Large intestine (tissue), 3 donors: Measurements from ENCODE around the gene DNPEP. TPM values are rescaled to one million over a fixed set of nuclear protein-coding genes. Genes with fewer than 3 reads are reported as not detected.
A peak's percentile ranks its signal among the peaks of the same experiment; 100 is the strongest.

Source experiments
- DNase-seq, 2 donors: peaks; one replicate each; pipeline versions ENCODE4 v3.0.0 to v3.0.0-alpha.2; 2013
- H3K27ac ChIP-seq: one replicate; pipeline ENCODE4 v1.5.1; 2013; ENCODE audit warnings: low read length
- H3K27me3 ChIP-seq: 2 replicates; pipeline ENCODE4 v1.6.1; 2013; ENCODE audit warnings: low read length; ENCODE audit not compliant: control insufficient read depth, insufficient read depth
- H3K36me3 ChIP-seq: 2 replicates; pipeline ENCODE4 v1.6.1; 2013; ENCODE audit warnings: low read length; ENCODE audit not compliant: control insufficient read depth, insufficient read depth
- H3K4me1 ChIP-seq: one replicate; pipeline ENCODE4 v1.6.1; 2013; ENCODE audit warnings: low read length; ENCODE audit not compliant: control insufficient read depth, insufficient read depth
- H3K4me3 ChIP-seq: one replicate; pipeline ENCODE4 v1.5.1; 2013; ENCODE audit warnings: low read length
- H3K9me3 ChIP-seq: one replicate; pipeline ENCODE4 v1.6.1; 2013; ENCODE audit warnings: mild to moderate bottlenecking, low read depth, low read length, moderate library complexity; ENCODE audit not compliant: control insufficient read depth
- WGBS: methylation state at CpG from one replicate; pipeline ENCODE4 v1.1.5; 2013; ENCODE audit warnings: low lambda C conversion rate; ENCODE audit not compliant: insufficient coverage; 5-methylcytosine and 5-hydroxymethylcytosine counted together
- polyA plus RNA-seq: library from polyadenylated mRNA; unstranded; fragments of 120-200 nt; gene quantifications from one replicate; pipeline ENCODE4 v1.2.1, GENCODE V29; 2013

DNPEP gene
- polyA plus RNA-seq, 1 donor: 149 TPM

GRCh38 chr2:219335373-219335786, 52.3 kb downstream of the DNPEP start:
- Histone ChIP-seq H3K9me3 (peaks cover 2% of the 10 kb centered on the region), H3K4me3 (no peak overlapping the region), H3K27me3 (peaks cover 44% of the 10 kb centered on the region), H3K36me3 (no peaks in the 10 kb centered on the region), H3K27ac (no peak overlapping the region), H3K4me1 (no peaks in the 10 kb centered on the region)
- no peak for DNase-seq
- WGBS: no CpG with 5 or more reads among the region's 5 CpGs

- no CpG with 5 or more reads among the region's 2 CpGs for WGBS
- Histone ChIP-seq H3K36me3 (no peaks in the 10 kb centered on the region), H3K27me3 (peaks cover 46% of the 10 kb centered on the region)
Measured at GRCh38 chr2:219334076-219334475, 53.6 kb downstream of the DNPEP start.

GRCh38 chr2:219332542-219332941, 55.2 kb downstream of the DNPEP start, which contains the start of gene RESP18:
Gene RESP18 (minus strand): TSS chr2:219332744.
- peaks cover 57% of the 10 kb centered on the region for H3K27me3 ChIP-seq
- H3K36me3 ChIP-seq: no peaks in the 10 kb centered on the region
- no peak within 1 kb of the TSS for H3K4me3 ChIP-seq

More at GRCh38 chr2:219334076-219334475, 53.6 kb downstream of the DNPEP start:
- Histone ChIP-seq H3K9me3 (peaks cover 2% of the 10 kb centered on the region), H3K27ac (no peak overlapping the region), H3K4me3 (no peak overlapping the region), H3K4me1 (no peaks in the 10 kb centered on the region)
- DNase-seq: no peak

GRCh38 chr2:219331560-219332213, 56.0 kb downstream of the DNPEP start:
- Histone ChIP-seq H3K4me1 (no peaks in the 10 kb centered on the region), H3K27me3 (peaks cover 64% of the 10 kb centered on the region), H3K4me3 (no peak overlapping the region), H3K27ac (no peak overlapping the region), H3K36me3 (no peaks in the 10 kb centered on the region), H3K9me3 (peaks cover 2% of the 10 kb centered on the region)
- peak in 1 of 2 donors; percentile 40 for DNase-seq
- 30% methylated on average over 2 of the region's 39 CpGs for WGBS

More at GRCh38 chr2:219332542-219332941, 55.2 kb downstream of the DNPEP start, which contains the start of gene RESP18:
- H3K4me1 ChIP-seq: no peaks in the 10 kb centered on the region
- DNase-seq: no peak
- no CpG with 5 or more reads among the region's 24 CpGs for WGBS
- H3K27ac ChIP-seq: no peak within 1 kb of the TSS
- peaks cover 2% of the 10 kb centered on the region for H3K9me3 ChIP-seq

GRCh38 chr2:219327719-219328118, 60.0 kb downstream of the DNPEP start:
- no CpG with 5 or more reads among the region's 2 CpGs for WGBS
- Histone ChIP-seq H3K36me3 (no peaks in the 10 kb centered on the region), H3K9me3 (peaks cover 2% of the 10 kb centered on the region), H3K4me3 (no peak overlapping the region), H3K27ac (no peak overlapping the region), H3K27me3 (peaks cover 57% of the 10 kb centered on the region), H3K4me1 (no peaks in the 10 kb centered on the region)
- DNase-seq: no peak

- no peaks in the 10 kb centered on the region for H3K9me3 ChIP-seq
- H3K36me3 ChIP-seq: no peaks in the 10 kb centered on the region
- 100% methylated on average over 2 of the region's 9 CpGs for WGBS
- H3K4me3 ChIP-seq: no peak overlapping the region
- H3K27me3 ChIP-seq: peaks cover 42% of the 10 kb centered on the region
- no peaks in the 10 kb centered on the region for H3K4me1 ChIP-seq
- no peak overlapping the region for H3K27ac ChIP-seq
- DNase-seq: no peak
Measured at GRCh38 chr2:219325657-219326315, 61.9 kb downstream of the DNPEP start.

- no peak overlapping the region for H3K27ac ChIP-seq
- no peaks in the 10 kb centered on the region for H3K9me3 ChIP-seq
- peaks cover 38% of the 10 kb centered on the region for H3K27me3 ChIP-seq
- no peak overlapping the region for H3K4me3 ChIP-seq
- DNase-seq: no peak
- WGBS: no CpG with 5 or more reads among the region's 4 CpGs
- H3K36me3 ChIP-seq: no peaks in the 10 kb centered on the region
- no peaks in the 10 kb centered on the region for H3K4me1 ChIP-seq
Measured at GRCh38 chr2:219325136-219325535, 62.6 kb downstream of the DNPEP start.

- Histone ChIP-seq H3K9me3 (no peaks in the 10 kb centered on the region), H3K27ac (no peak overlapping the region), H3K27me3 (peaks cover 28% of the 10 kb centered on the region), H3K4me3 (no peak overlapping the region), H3K4me1 (no peaks in the 10 kb centered on the region), H3K36me3 (no peaks in the 10 kb centered on the region)
- WGBS: 100% methylated on average over 2 of the region's 4 CpGs
- no peak for DNase-seq
Measured at GRCh38 chr2:219323434-219323833, 64.3 kb downstream of the DNPEP start.

Other genes with a start within 250 kb of the DNPEP start
- 33.9 TPM for gene NHEJ1, start 227.1 kb downstream of the DNPEP start, polyA plus RNA-seq
- gene SLC23A3, start 217.9 kb downstream of the DNPEP start, polyA plus RNA-seq: 6.2 TPM
- gene CNPPD1, start 211.0 kb downstream of the DNPEP start, polyA plus RNA-seq: 56.2 TPM
- 82.0 TPM for gene RETREG2, start 209.6 kb downstream of the DNPEP start, polyA plus RNA-seq
- gene ZFAND2B, start 181.1 kb downstream of the DNPEP start, polyA plus RNA-seq: 54.6 TPM
- gene ABCB6, start 169.0 kb downstream of the DNPEP start, polyA plus RNA-seq: 43.7 TPM
- gene ATG9A, start 158.3 kb downstream of the DNPEP start, polyA plus RNA-seq: 41.2 TPM
- 65.8 TPM for gene ANKZF1, start 158.1 kb downstream of the DNPEP start, polyA plus RNA-seq
- gene GLB1L, start 142.5 kb downstream of the DNPEP start, polyA plus RNA-seq: 20.9 TPM
- 36.2 TPM for gene STK16, start 142.4 kb downstream of the DNPEP start, polyA plus RNA-seq
- not detected for gene TUBA4B, start 134.7 kb downstream of the DNPEP start, polyA plus RNA-seq
- 25.6 TPM for gene TUBA4A, start 134.0 kb downstream of the DNPEP start, polyA plus RNA-seq
- 46.9 TPM for gene DNAJB2, start 108.5 kb downstream of the DNPEP start, polyA plus RNA-seq
- gene PTPRN, start 78.5 kb downstream of the DNPEP start, polyA plus RNA-seq: 9.2 TPM
- gene RESP18, start 55.2 kb downstream of the DNPEP start, polyA plus RNA-seq: 0.46 TPM
- gene DES, start 30.5 kb upstream of the DNPEP start, polyA plus RNA-seq: 429 TPM
- 35.1 TPM for gene SPEG, start 46.9 kb upstream of the DNPEP start, polyA plus RNA-seq
- gene GMPPA, start 111.0 kb upstream of the DNPEP start, polyA plus RNA-seq: 54.0 TPM
- gene ASIC4, start 126.6 kb upstream of the DNPEP start, polyA plus RNA-seq: 1.1 TPM
- 81.8 TPM for gene CHPF, start 155.9 kb upstream of the DNPEP start, polyA plus RNA-seq
- gene TMEM198, start 156.1 kb upstream of the DNPEP start, polyA plus RNA-seq: 19.9 TPM
- 92.9 TPM for gene OBSL1, start 183.6 kb upstream of the DNPEP start, polyA plus RNA-seq
- 1.2 TPM for gene INHA, start 184.4 kb upstream of the DNPEP start, polyA plus RNA-seq
- gene STK11IP, start 209.9 kb upstream of the DNPEP start, polyA plus RNA-seq: 28.0 TPM
- gene SLC4A3, start 239.7 kb upstream of the DNPEP start, polyA plus RNA-seq: 3.3 TPM